Effector CD4-positive, alpha-beta T cell (primary cell): ENCODE measurements around the gene DLX3. TPM values are rescaled to one million over a fixed set of nuclear protein-coding genes. Genes with fewer than 3 reads are reported as not detected.
"Not testable (repeated sequence)": the region's sequence is repeated elsewhere in the genome, so short reads cannot be mapped to it uniquely, and the experiment has no call there.

Experiments used
- DNase-seq: peaks from one replicate; pipeline ENCODE4 v3.0.0-alpha.2; 2020
- total RNA-seq: gene quantifications from one replicate; lab custom pipeline; 2026; lab: John Stamatoyannopoulos, UW

The DLX3 gene
- total RNA-seq, result not detected

GRCh38 chr17:49995055-49995738 is at the start of gene DLX3:
DLX3 (minus strand) TSS chr17:49995224; CDS start chr17:49994998, 226 bp downstream.
- no peak for DNase-seq

- DNase-seq, result no peak
Observed at GRCh38 chr17:50044483-50044882, 49.5 kb upstream of the DLX3 start.

GRCh38 chr17:50043290-50044148 is 48.5 kb upstream of the DLX3 start:
- no peak for DNase-seq

DNA sequence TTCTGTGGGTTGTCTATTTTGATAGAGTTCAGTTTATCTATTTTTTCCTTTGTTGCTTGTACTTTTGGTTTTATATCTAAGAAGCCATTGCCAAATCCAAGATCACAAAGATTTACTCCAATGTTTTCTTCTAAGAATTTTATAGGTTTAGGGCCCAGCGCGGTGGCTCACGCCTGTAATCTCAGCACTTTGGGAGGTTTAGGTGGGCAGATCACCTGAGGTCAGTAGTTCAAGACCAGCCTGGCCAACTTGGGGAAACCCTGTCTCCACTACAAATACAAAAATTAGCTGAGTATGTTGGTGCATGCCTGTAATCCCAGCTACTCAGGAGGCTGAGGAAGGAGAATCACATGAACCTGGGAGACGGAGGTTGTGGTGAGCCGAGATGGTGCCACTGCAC is 47.2 kb upstream of the DLX3 start:
- DNase-seq, result no peak

GRCh38 chr17:50040496-50040895 is 45.5 kb upstream of the DLX3 start:
- DNase-seq, result not testable (repeated sequence)

- no peak for DNase-seq
Observed at GRCh38 chr17:50039058-50039457, 44.0 kb upstream of the DLX3 start.

GRCh38 chr17:50037321-50038107 is 42.5 kb upstream of the DLX3 start:
- no peak for DNase-seq

DNA sequence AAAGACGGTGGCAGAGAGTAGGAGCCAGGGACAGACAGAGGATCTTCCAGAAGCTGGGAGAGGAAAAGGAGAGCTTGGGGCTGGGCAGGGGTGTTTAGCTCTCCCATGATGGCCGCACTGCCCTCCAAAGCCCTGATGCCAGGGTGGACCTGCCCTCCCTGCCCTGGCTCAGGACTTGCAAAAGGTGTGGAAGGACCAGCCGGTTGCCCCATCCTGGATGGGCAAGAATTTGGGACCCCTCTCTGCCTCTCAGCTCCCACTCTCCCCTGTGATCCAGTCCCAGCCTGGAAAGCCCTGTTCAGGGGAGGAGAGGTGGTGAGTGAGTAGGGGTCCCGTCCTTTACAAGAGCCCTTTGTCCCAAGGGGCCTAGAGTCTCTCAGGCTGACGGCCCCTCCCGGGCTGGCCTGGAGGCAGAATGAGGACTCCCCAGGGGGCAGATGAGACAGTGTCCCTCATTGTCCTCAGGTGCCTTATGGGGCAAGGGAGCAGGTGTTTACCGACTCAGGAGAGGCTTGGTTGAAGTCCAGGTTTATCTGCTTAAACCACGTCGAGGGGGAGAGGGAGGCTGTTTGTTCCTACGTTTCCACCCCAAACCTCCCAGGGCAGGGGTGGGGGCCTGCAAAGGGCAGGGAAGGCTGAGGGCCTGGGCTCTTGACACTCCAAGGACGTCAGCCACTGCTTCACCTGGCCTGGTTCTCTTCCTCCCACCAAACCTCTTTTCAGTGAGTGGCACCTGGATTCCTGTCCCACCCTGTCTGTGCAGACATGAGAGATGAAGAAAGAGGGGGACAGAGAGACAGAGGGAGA is 41.6 kb upstream of the DLX3 start:
- DNase-seq, result no peak

DNA sequence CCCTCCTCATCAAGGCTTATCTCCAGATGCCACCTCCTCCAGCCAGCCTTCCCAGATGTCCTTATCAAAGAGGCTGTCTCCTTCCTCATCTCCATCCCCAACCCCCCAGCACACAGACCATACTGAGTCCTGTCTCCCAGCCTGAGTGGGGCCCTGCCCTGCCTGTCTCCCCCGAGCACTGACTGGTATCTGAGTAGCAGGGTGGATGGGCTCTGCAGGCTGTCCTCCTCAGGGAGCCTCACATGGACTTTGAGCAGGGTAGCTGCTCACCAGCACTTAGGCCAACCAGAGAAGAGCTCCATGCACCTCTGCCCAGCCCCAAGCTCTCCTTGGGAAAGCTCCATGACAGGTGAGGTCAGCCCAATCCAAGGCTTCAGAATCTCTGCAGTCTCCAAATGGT is 40.9 kb upstream of the DLX3 start:
- no peak for DNase-seq

DNA sequence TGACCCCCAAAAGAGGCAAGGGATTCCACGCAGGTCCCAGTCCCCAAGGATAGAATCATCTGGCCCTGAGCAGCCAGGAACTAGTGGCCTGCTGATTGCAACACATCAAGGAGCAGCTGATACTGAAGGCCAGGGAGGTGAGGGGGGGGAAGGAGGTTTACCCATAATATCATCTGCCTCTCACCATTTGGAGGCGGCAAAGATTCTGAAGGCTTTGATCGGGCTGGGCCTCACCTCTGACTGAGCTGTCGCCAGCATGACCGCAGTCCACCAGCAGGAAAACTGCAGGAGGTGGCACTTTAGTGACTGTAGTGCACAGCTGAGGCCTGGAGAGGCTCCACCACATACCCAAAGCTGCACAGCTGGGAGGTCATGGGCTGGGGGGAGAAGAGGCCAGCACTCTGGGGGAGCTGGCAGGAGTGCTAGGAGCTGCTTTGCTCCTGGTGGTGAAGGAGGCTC is 40.4 kb upstream of the DLX3 start:
- DNase-seq, result no peak

GRCh38 chr17:50034498-50035364 is 39.7 kb upstream of the DLX3 start:
- no peak for DNase-seq

DNA sequence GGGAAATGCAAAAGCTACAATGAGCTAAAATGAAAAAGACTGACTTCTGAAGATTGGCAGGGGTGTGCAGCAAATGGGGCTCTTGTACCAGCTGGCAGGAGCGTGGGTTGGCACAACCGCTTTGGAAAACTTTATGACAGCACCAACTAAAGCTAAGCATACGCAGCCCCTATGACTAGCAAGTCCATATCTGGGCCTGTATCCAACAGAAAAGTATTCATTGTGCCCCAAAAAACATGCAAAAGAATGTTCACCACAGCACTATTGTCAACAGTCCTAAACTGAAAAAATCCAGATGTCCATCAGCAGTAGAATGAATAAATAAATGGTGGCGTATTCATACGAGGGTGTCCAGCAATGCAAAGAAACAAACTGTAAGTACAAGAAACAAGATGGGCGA is 38.3 kb upstream of the DLX3 start:
- no peak for DNase-seq

GRCh38 chr17:50029185-50029584 is 34.2 kb upstream of the DLX3 start:
- no peak for DNase-seq

DNA sequence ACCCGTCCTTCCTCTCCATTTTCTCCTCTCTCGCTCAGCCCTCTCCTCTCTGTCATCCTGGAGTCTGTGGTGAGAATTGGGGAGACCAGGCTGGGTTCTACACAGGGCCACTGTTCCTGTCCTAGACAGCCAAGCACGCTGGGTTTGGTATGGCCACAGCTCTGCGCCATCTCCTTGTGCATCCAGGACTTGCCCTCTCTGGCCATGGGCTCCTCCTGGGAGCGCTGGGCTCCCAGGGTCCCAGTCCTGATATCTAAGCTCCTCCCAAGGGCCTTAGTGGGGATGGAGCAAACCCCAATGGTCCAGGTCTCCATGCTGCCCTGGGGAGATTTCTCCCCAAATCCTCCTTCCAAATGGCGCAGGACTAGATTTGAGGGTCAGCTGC is 33.7 kb upstream of the DLX3 start:
- DNase-seq, result no peak

DNA sequence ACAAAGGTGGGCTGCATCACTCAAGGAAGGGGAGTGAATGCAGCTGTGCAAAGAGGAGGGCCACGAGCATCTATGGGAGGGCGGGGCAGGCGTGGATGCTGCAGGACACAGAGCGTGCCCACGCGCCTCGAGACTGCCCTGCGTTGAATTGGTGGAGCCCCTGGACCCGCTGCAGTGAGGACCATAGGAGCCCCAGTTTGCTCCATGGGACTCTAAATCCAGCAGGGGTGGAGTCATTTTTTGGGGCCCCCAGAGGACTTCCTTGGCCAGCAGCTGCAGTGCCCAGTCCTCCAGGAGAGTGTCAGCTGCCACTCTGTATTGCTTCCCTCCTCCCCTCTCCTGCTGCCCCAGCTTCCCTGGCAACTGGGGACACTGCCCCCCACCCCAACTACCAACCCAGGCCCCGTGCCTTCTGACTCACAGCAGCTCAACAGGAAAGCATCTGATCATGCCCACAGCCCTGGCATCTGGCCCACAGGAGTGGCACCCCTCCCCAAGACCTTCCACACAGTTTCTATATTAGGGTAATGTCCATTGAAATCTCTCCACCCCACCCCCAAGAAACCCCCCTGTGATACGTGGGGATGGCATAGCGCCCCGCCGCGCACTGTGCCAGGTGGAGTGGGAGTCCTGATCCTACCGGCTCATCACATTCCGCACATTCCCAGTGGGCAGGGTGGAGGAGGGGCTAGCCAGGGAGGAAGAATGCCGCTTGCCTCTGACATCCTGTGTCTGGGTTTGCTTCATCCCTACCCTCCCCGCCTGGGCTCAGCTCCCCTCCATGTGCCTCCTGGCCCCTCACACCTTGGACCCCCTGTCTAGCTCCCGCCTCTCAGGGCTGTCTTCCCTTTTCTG is 33.1 kb upstream of the DLX3 start:
- no peak for DNase-seq

DNA sequence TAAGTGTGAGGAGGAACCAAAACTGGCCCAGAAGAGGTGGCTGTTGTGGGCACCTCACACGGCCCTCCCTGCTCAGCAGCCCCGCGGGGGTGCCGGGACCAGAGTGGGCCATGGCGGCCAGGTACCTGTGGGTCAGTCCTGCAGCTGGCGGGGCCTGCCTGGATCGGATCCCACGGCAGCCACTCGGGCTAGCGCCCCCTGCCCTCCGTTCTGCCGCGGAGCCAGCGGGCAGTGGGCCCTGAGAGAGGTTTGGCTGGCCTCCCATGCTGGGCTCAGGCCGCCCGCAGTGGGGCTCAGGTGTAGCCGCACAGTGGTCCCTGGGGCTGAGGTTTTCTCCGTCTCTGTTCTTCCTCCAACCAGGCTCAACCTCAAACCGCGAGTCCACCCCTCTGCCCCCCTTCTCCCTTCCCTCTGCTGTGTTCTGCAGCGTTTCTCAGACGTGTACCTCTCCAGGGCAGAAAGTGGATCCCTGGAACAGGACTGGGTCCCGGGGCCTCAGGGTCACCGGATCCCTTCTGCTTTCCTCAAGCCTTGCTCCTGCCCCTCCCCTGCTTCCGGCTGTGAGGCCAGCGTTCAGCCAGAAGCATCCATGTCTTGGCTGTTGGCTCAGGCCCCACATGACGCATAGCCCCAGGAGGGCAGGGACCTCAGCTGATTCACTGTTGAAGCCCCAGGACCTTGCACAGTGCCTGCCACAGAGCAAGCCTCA is 32.3 kb upstream of the DLX3 start:
- no peak for DNase-seq

DNA sequence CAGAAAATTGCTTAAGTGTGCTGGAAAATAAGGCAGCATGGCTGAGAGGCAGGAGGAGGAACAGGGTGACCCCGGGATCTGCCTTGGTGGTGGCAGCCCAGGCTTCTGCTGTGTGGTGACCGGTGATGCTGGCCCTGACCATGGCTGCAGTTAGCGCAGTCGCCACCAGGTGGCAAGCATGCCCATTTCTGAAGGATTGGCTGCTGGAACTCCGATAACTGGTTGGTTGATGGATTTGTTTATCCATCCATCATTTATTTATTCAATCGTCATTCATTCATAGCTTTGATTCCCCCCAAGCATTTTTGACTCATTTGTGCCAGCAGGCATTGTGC is 31.8 kb upstream of the DLX3 start:
- peak; percentile 72 for DNase-seq

DNA sequence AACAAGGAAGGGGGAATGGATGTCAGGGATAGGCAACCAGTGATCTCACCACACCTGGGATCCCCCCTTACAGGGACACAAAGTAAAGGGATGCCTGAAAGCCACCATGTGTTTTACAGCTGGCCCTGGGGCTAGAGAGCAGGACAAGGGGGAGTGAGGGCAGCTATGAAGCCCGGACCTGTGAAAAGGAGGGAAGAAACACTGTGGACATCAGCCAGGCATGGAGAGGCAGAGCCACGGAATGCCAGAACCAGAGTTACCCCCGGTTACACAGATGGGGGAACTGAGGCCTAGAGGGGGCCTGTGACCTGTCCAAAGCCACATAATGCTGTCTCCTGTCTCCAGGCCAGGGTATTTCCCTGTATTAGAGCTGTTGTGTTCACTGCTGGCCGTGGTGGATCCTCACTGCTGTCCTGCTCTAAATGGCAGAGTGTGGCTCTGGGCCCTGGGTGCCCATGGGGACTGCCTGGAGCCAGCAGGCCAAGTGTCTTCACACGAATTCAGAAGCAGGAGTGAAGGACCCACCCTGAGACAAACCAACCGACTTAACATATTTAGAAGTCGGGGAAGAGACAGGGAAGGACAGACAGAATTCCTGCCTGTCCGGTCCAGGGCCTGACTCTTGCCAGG is 31.1 kb upstream of the DLX3 start:
- no peak for DNase-seq

- DNase-seq, result no peak
Observed at GRCh38 chr17:50024808-50025207, 29.8 kb upstream of the DLX3 start.
